Activated CD8-positive, alpha-beta memory T cell treated with anti-CD3 and anti-CD28 coated beads for 24 hours (primary cell): Measurements from ENCODE around the gene ORMDL2.
"Not testable (repeated sequence)": the region's sequence is repeated elsewhere in the genome, so short reads cannot be mapped to it uniquely, and the experiment has no call there.

Source experiments
- DNase-seq: peaks from one replicate; pipeline ENCODE4 v3.0.0-alpha.2; 2020

Gene ORMDL2

DNA sequence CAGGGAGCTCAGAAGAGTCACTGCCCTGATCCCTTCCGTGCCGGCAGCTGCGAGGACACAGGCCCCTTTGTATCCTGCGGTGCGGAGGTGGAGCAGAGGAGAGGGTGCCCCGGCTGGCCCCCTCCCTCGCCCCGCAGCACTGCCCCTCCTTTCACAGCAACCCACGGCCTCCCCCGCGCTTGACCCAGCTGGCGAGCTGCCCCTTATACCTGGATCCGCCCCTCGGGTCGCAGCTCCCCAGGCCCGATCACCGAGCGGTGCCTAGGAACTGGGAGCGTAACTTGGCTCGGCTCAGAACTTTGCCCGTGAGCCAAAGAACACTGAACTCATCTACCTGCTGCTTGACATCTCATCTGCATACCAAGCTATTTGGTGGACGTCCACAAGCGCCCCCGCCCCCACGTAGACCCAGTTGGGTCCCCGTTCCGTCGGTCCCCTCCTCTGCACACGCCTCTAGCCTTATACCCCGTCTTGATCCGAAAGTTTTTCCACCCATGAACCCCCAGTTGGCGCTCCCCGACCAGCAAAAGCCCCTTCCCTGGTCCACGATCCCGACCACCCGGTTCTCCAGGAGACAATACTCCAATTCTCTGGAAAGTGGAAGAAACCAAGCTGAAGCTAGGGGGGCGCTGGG is 12.2 kb downstream of the ORMDL2 start:
- DNase-seq: peak; percentile 79

DNA sequence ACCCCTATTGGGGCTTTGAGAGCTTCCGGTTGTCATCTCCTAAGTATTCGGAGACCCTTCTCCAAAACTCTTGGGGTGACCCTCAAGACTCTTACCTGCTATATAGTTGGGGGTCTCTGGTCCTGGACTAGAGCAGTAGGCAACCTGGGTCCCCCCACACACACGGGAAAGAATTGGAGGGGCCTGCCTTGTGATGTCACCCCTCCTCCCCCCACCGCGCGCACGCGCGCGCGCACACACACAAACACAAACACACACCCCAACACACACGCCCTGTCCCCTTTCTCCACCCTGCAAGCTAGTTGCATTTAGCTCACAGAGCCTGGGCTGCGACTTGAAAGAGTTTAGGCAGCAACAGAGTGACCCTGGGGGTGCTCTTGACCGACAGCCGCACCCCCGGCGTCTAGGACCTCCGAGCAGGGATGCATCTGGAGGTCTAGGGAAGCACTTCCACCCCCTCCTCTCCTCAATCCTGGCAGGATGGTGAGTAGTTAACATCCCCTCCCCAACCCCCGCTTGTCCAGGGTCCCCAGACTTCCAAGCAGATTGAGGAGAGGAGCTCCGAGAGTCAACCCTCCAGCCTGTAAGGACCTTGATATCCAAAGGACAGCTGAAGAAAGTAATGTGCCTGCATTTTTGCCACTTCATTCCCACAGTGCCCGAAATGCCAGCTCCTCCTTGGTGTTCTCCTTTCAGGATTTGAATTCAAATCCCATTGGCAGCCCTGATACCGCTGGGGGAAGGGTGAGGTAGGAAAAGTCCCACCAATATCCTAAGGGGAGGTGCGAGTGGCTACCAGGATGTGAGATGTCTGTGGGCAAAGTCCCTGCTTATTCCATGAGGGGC is 13.0 kb downstream of the ORMDL2 start:
- peak; percentile 78 for DNase-seq

DNA sequence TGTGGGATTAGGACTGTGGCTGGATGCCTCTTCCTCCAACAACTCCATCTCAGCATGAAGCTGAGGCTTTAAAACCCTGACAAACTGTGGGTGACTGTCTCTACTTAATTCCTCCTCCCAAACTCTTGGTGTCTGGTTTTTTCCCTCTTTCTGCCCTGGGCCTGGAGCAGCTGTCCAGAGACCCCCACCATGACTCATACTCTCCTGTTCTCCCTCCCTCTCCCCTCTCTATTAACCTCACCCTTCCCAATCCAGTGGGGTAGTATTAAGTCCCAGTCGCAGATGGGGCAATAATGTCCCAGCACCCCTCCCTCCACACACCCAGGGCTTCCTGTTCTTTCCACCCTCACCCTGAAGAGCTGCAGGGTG is 13.6 kb downstream of the ORMDL2 start:
- DNase-seq: no peak

DNA sequence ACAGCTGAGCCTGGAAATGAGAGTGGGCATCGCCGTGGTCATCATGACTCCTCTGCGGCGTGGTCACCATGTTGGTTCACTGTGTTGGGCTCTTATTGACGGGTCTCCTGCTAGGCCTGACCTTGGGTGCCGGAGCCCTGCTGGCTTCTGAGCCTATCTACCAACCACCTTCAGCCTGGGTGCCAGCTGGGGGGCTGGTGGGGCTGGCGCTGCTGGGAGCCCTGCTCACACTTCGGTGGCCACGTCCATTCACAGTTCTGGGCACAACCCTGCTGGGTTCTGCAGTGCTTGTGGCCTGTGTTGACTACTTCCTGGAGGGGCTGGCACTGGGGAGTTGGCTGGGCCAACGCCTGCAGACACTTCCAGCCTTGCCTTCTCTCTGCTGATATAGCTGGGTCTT is 15.2 kb downstream of the ORMDL2 start:
- DNase-seq: no peak

DNA sequence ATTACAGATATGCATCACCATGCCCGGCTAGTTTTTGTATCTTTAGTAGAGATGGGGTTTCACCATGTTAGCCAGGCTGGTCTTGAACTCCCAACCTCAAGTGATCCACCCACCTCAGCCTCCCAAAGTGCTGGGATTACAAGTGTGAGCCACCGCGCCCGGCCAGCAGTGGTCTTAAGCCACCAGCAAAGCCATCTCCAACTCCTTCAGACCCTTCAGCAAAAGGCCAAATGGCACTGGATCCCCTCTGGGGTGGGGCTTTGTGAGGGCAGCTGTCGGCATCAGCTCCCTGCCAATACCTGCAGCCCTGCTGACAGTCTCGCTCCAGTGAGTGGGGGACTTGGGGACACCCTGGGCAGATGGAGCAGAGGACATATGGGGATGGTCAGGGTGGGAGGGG is 16.6 kb downstream of the ORMDL2 start:
- DNase-seq: not testable (repeated sequence)

DNA sequence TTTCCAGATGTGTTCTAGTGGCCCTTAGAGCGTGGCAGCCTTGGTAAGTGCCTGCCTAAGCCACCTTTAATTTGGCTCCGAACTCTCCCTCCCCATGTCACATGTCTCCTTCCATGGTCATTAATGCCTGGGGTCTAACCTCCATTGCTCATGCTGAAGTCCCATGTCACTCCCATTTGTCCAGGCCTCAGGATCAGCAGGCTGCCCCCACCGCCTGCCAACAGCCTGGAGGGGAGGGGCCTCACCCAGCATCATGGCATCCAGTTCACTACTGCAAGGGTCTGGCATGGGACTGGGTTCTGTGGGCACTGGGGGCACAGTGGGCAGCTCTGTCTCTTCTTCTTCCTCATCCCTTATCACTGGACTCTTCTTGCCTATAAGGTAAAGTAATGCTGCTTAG is 20.5 kb downstream of the ORMDL2 start:
- DNase-seq: no peak

DNA sequence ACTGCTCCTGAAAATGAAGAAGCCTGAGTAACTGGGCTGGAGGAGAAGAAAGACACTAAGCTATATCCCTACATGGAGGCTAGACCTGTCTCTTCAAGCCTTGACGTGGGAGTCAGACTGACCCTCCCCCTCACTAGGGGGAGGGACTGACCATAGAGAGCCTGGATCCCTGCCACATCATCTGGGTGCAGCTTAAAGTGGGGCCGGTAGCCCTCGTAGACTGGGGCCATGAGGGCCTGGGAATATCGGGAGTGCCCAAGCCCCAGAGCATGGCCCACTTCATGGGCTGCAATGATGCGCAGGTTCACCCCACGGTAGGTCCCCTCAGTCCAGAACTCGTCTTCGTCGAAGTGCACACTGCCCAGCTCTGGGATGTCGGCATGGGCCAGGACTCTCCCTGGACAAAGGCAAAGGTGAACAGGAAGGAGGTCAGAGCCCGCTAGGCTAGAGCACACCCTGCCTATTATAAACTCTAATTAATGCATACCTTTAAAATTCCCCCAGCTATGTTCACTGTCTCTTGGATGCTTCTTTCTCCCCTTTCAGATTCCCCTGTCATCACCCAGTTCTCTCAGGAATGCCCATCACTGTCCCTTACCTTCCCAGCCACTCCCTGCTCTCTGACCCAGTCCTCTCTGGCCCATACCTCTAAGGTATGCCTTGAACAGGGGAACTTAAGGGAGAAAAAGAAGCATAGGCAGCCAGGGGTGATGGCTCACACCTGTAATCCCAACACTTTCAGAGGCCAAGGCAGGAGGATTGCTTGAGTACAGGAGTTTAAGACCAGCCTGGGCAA is 21.7 kb downstream of the ORMDL2 start:
- DNase-seq: no peak

DNA sequence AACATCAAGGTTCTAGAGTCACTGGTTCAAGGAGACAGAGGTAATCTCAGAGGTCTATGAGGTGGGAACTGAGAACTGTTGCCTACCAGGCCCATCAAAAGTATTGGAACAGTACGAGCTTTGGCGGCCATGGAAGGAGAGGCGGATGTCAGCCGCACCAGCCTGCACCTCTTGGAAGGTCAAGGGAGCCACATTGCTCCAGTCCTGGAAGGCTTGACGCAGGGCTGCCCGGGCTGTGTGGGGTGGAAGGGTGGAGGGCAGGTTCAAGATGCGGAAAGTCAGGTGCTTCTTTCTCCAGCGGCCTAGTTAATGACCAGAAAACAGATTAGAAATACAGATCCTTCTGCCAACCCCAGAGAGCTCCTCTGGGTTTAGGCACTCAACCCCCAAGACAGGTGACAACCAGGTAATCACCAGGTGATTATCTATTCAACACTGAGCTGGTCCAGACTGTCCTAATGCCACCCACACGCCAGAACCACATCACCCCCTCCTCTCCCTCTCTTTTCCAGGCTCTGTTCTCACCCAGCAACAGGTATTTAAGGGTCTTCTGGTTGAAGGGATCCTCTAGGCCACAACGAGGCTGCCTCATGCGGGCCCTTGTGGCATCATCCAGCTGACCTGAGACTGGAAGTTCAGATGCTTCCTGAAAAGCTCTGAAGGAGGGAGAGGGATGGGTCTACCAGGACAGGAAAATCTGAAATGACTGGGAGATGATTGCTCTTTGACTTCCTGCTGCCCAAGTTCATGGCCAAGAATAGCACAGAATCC is 22.9 kb downstream of the ORMDL2 start:
- no peak for DNase-seq

DNA sequence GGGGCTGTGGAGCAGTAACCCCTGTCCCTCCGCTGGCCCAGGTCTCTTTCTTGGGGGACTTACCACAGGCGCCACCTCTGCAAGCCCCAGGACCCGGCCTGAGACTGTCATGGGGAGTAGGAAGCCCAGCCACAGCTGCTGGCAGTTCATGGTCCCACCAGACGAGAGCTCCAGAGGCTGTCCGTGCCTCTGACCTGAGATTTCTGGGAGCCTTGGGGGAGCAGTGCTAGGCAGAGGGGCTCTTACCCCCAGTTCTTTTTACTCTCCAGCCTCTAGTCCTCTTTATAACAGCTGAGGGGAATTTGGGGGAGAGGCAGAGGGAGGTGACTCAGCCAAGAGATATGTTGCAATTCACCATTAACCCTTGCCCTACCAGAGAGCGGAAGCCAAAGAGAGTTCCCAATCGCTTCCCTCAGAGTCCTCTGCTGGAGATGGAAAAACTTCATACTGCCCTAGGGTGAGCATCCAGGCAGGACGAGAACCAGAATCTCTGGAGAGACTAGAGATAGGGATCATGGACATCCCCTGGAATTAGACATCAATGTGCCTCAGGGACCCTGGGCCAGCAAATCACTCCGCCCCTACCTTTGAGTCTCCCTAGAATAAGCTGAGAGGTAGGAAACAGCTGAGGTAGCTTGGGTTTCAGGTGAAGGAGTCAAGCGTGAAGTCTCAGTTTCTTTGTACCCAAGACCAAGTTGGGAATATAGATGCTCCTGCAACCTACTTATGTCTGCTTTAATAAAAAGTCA is 25.0 kb downstream of the ORMDL2 start, which contains the start of gene MMP19:
Gene MMP19, minus strand, starts transcription at position 256 of the 749 bp plus-strand sequence. Its CDS starts 106 bp downstream, at position 150.
- no peak for DNase-seq

DNA sequence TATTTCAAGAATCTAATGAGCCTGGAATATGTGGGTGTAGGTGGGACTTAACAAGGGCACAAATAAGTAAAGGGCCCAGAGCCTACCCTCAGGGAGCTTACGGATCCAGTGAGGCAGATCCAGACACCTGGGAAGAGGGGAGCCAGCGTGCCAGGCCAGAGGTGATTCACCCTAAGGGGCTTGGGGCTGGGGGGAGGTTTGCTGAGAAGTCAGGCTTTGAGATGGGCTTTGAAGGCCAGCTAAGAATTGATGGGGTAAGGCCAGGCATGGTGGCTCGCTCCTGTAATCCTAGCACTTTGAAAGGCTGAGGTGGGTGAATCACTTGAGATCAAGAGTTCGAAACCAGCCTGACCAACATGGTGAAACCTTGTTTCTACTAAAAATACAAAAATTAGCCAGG is 25.6 kb downstream of the ORMDL2 start:
- DNase-seq: no peak

DNA sequence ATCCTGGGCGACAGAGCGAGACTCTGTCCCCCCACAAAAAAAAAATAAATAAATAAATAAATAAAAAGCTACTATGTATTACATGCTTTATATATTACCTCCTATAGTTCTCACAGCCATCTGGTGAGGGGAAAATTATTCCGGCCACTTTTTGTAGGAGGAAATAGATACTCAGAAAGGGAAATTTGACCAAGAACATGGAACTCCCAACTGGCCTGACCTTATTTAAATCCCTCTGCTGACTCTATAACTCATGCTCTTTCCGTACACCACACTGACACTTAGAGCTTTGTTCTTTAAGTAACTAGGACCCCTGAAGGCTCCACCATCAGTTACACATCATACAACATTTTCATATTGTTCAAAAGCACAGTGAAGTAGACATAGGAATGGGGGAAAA is 27.1 kb downstream of the ORMDL2 start:
- DNase-seq: no peak

DNA sequence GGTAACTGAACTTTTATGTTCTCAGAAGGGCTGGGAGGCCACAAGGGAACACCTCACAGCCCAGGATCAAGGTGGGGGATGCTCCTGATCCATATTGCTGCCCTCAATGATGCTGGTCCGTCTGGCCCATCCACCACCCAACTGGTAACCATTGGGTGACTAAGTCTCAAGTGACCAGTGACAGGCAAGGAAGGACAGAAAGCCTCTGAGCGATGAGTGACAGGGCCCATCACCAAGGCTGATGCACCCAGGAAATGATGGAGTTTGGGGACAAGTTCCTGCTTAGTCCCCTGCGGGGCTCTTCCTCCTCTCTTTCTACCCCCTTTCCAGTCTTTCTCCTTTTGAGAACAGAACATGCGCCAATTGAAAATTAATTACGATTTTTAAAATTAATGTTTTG is 27.5 kb downstream of the ORMDL2 start:
- no peak for DNase-seq

DNA sequence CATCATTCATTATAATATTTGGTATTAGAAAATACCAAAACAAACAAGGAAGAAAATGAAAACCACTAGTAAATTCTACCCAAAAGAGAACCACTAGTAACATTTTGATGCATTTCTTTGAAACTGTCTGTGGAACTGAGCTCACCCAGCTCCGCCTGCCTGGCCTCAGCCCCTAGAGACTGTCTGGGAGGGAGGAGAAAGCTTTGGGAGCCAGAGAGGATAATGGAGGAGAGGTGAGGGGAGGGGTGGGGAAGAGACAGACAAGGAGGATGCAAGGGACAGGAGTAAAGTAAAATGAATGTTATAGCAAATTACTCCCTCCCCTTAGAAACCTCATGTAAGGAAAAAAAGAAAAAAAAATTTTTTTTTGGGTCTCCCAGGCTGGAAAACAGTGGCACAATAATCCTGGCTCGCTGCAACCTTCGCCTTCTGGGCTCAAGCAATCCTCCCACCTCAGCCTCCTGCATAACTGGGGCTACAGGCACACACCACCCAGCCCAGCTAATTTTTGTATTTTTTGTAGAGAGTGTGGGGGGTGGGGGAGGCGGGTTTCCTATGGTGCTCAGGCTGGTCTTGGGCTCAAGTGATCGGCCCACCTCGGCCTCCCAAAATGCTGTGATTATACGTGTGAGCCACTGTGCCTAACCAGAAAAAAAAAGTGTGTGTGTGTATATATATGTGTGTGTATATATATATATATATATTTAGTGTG is 28.1 kb downstream of the ORMDL2 start:
- DNase-seq: no peak

DNA sequence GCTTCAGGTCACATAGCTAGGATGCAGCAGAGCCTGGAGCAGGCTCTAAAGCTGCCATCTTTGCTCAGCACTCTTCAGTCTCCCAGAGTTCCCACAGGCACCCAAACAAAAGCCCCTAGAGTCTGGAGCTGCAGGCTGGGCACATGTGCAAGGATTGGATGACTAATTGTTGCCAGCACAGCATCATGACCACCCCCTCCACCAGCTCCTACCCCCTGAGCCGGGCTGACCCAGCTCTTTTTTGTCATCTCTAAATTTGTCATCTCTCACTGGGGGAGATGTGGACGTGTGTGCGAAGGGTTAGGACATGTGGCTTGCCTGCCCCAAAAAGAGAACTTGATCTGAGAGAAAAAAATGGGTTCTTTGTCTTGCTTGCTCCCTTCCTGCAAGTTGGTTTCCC is 29.2 kb downstream of the ORMDL2 start:
- no peak for DNase-seq

DNA sequence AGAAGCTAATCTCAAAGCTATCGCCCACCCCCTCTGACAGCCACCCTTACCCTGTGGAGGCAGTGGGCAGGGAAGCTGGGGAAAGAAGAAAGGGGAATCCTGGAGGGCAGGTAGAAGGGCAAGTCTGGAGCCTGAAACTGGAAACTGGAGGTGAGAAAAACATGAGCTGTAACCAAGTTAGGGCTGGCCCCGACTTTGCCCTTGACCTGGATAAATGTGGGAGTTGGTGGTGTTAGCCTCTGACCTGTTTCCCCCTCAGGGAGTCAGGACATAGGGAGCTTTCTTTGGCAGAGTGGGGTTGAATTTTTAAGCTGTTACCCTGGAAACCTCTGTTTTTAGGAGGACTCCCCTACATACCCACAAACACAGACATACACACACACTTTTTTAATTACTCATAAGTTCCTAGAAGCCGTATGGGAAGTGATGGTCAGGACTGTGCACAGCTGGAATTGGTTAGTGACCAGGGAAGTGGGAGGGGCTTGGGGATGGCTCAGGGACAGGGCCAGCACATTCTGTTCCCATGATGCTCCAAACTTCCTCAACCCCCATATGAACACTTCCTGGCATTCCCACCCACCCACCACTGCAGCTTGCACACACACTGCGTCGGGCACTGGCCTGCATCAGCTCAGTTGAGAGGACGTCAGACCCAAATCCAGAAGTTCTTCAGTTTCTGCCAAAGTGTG is 29.9 kb downstream of the ORMDL2 start:
- no peak for DNase-seq

DNA sequence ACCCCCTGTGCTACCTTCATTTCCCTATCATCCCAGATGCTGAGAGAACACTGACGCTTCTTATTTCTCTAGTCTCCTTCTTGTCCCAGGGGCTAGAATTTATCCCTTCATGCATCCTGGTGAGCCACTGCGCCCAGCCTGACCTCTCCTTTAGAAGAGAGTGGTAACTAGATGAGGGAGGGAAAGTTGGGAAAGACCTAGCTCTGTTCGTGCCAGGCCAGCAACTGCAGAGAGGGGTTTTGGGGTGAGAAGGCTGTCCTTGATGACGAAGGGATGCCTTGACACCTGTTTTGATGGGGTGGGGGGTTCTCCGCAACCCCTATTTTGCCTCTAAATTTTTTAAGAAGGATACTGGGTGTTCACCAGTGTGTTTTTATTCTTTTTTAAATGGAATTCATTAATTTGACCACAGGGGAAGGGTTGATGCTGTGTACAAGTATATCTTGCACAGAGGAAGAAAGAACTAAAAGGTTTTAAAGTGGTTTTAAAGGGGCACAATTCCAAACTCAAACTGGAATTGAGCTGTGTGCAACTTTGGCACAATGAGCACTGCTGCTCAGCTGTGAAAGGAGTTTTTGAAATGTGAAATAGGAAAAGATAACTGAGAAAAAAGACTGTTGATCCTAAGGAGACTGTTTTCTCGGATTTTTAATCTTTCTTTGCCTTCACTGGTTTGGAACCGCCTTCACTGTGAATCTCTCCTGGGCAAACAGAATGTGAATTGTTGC is 31.9 kb downstream of the ORMDL2 start:
- DNase-seq: no peak

DNA sequence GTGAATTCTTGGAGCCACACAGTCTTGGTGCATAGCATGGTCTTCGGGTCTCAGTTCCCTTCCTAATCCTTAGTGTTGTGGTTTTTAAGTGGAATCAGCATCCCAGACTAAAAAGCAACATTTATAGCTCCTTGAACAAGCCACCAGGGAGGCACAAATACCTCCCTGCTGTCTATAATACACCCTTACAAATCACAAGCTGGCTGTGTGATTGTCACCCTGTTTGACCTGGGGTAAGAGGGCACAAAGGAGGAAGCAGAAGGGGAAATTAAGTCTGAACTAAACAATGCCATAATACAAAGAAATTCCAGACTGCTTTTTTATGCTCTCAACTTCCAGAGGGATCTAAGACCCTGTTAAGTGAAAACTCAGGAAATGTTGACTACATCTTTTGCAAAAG is 32.6 kb downstream of the ORMDL2 start:
- no peak for DNase-seq

DNA sequence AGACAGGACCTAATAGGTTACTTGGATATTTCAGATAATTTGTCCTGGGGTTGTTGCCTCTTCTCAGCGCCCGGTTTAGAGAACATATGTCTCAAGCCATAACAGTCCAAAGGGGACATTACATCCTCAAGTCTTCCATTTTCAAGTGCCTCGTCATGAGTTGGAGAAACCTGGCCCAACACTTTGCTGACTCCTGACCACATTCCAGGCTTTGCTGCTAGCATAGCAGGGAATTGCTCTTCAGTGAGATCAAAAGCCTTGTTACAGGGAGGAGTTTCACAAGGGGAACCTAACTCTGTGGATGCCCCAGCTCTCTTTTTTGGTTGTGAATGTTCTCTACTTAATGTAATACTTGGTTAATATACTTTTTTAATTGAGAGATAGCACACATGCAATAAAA is 33.1 kb downstream of the ORMDL2 start:
- no peak for DNase-seq

DNA sequence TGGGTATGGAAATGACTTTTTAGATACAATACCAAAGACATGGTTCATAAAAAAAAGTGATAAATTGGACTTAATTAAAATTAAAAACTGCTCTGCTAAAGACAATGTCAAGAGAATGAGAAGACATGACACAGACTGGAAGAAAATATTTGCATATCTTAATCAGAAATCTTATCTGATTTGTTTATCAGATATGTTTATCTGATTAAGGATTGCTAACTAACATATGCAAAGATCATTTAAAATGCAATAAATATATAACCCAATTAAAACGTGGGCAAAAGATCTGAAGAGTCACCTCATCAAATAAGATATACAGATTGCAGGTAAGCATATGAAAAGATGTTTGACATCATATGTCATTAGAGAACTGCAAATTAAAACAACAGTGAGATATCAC is 34.9 kb downstream of the ORMDL2 start:
- DNase-seq: no peak

DNA sequence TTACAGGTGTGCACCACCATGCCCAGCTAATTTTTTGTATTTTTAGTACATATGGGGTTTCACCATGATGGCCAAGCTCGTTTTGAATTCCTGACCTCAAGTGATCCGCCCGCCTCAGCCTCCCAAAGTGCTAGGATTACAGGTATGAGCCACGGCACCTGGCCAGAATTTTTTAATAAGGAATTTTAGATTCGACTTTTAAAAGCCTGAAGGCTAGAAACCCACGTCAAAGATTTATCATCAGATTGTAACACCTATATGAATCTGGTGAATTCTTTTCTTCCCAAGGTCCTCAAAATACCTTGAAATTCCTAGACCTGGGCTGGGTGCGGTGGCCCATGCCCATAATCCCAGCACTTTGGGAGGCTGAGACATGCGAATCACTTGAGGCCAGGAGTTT is 43.6 kb downstream of the ORMDL2 start:
- no peak for DNase-seq
